ENCODE results near the gene ARMC7.

- TF ChIP-seq CTCF (conservative IDR thresholded peaks at IDR 0.05; ENCODE audit: low read depth, low read length), result no peak
- TF ChIP-seq CHD1 (IDR thresholded peaks at IDR 0.05; ENCODE audit: low read depth, low read length), result no peak
- no peak for TF ChIP-seq FOS (IDR thresholded peaks at IDR 0.05; ENCODE audit: low read depth, low read length)
- TF ChIP-seq POLR2A (IDR thresholded peaks at IDR 0.05; ENCODE audit: low read depth, low read length), result no peak
- TF ChIP-seq RAD21 (IDR thresholded peaks at IDR 0.05; ENCODE audit: low read length), result no peak
Observed at GRCh38 chr17:75086496-75087181, 23.1 kb upstream of the ARMC7 start.
